22Rv1 (cell line): ENCODE data around the gene MARF1.

Experiments used
- ZFX ChIP-seq: fragments of 450-650 bp; IDR thresholded peaks from 2 replicates; pipeline ENCODE4 v1.6.1; 2017; ENCODE audit warnings: antibody characterized with exemption, borderline replicate concordance
- TF ChIP-seq, protein P1 (sequence below): fragments of 450-650 bp; IDR thresholded peaks from 2 replicates; pipeline ENCODE4 v1.5.1; 2017; ENCODE audit warnings: mild to moderate bottlenecking

DNA sequence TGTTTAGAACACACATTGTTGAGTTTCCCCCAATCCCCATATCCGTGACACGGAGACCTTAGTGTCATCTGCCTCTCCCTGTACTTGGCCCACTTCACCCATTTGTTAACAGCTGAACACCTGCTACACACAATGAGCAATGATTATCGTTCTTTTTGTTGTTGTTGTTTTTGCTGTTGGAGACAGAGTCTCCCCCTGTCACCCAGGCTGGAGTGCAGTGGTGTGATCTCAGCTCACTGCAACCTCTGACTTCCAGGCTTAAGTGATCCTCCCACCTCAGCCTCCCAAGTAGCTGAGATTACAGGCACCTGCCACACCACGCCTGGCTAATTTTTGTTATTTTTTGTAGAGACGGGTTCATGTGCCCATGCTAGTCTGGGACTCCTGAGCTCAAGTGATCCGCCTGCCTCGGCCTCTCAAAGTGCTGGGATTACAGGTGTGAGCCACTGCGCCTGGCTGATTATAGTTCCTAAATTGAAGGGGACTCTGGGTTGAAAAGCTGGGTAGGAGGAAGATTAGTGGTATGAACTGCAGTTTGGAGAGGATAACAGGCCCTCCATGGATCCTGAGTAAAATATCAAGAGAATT, 28.7 kb upstream of the MARF1 start:
- TF ChIP-seq, protein P1, sequence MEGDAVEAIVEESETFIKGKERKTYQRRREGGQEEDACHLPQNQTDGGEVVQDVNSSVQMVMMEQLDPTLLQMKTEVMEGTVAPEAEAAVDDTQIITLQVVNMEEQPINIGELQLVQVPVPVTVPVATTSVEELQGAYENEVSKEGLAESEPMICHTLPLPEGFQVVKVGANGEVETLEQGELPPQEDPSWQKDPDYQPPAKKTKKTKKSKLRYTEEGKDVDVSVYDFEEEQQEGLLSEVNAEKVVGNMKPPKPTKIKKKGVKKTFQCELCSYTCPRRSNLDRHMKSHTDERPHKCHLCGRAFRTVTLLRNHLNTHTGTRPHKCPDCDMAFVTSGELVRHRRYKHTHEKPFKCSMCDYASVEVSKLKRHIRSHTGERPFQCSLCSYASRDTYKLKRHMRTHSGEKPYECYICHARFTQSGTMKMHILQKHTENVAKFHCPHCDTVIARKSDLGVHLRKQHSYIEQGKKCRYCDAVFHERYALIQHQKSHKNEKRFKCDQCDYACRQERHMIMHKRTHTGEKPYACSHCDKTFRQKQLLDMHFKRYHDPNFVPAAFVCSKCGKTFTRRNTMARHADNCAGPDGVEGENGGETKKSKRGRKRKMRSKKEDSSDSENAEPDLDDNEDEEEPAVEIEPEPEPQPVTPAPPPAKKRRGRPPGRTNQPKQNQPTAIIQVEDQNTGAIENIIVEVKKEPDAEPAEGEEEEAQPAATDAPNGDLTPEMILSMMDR = no peak
- no peak for TF ChIP-seq ZFX
